K562 (cell line): Measurements from ENCODE around the gene MAPKAPK3. TPM values are rescaled to one million over a fixed set of nuclear protein-coding genes. Genes with fewer than 3 reads are reported as not detected.

ENCODE experiments used
- ATAC-seq: fragments of 200-7000 bp; cut with Tn5 transposase; 3 replicates; pipeline ENCODE4 v1.9.1; 2020; ENCODE audit warnings: moderate library complexity
- BruUV-seq: library from RNA; stranded (reverse); fragments of 400-500 nt; replicated peaks from 2 replicates; lab custom pipeline; 2021; lab: Mats Ljungman, UMichigan
- CTCF ChIA-PET: fragments of 300-600 bp; formaldehyde crosslinking; extraction: SDS; loops from one replicate; lab custom pipeline; 2021; ENCODE audit warnings: low intra/inter-chr PET ratio; lab: Yijun Ruan, JAX
- POLR2A ChIA-PET: fragments of 300-600, 350-650 bp; sonication (Branson Sonifier 250); formaldehyde crosslinking; extraction: SDS; loops from one replicate; lab custom pipeline; 2021; ENCODE audit warnings: antibody characterized with exemption, inconsistent platforms; lab: Yijun Ruan, JAX
- DNase-seq, 4 experiments: peaks; one replicate each; pipeline versions ENCODE4 v3.0.0 to v3.0.0-alpha.2; 2011 to 2018; ENCODE audit warnings: low spot score in 3 of 4, mixed read lengths in 3 of 4; ENCODE audit errors: extremely low read depth in 1 of 4
- FAIRE-seq: peaks from 2 replicates; lab custom pipeline; 2011; peaks lifted over from hg19 to GRCh38; lab: Jason Lieb, UNC
- H2AFZ ChIP-seq: 2 replicates; pipeline ENCODE4 v1.6.0; 2011; ENCODE audit warnings: low read depth, low read length, control low read depth, inconsistent platforms
- H3K27ac ChIP-seq: fragments of 200-600 bp; 3 replicates; pipeline ENCODE4 v1.8.0; 2011; ENCODE audit warnings: low read depth, mild to moderate bottlenecking, control low read depth, inconsistent platforms, low read length, moderate library complexity, mixed read lengths; ENCODE audit errors: extremely low read depth
- H3K27me3 ChIP-seq, 2 experiments: fragments of 300-600 bp in 1 of 2; 2 replicates in 1 of 2; 3 replicates in 1 of 2; pipeline versions ENCODE4 v1.6.0 to v1.8.0; 2011; ENCODE audit warnings: inconsistent platforms in 2 of 2, low read length in 2 of 2, mild to moderate bottlenecking in 1 of 2, mixed read lengths in 1 of 2, moderate library complexity in 1 of 2; ENCODE audit not compliant: control insufficient read depth in 2 of 2, insufficient read depth in 2 of 2
- H3K36me3 ChIP-seq: fragments of 300-600 bp; 3 replicates; pipeline ENCODE4 v1.8.0; 2011; ENCODE audit warnings: mild to moderate bottlenecking, low read length, inconsistent platforms; ENCODE audit not compliant: control insufficient read depth, insufficient read depth
- H3K4me1 ChIP-seq, 2 experiments: fragments of 200-600 bp in 1 of 2; replicated peaks in 1 of 2; 2 replicates in 1 of 2; 3 replicates in 1 of 2; pipeline versions ENCODE4 v1.5.1 to v1.8.0; 2011; ENCODE audit warnings: inconsistent platforms in 2 of 2, low read length in 2 of 2, mild to moderate bottlenecking in 1 of 2, mixed read lengths in 1 of 2, moderate library complexity in 1 of 2; ENCODE audit not compliant: control insufficient read depth in 2 of 2, insufficient read depth in 2 of 2
- H3K4me2 ChIP-seq: 2 replicates; pipeline ENCODE4 v1.6.1; 2011; ENCODE audit warnings: low read length, control low read depth, inconsistent platforms, mixed read lengths; ENCODE audit not compliant: insufficient read depth
- H3K4me3 ChIP-seq: fragments of 200-600 bp; sonication (generic), shearing (Covaris generic); 2 replicates; pipeline ENCODE4 v1.5.1; 2016; ENCODE audit warnings: control low read depth, inconsistent platforms
- H3K79me2 ChIP-seq: fragments of 200-600 bp; 3 replicates; pipeline ENCODE4 v1.8.0; 2011; ENCODE audit warnings: low read length, inconsistent platforms; ENCODE audit not compliant: control insufficient read depth, insufficient read depth
- H3K9ac ChIP-seq, 2 experiments: 2 replicates each; pipeline versions ENCODE4 v1.6.0 to v1.6.1; 2011; ENCODE audit warnings: low read depth in 2 of 2, low read length in 2 of 2, control low read depth in 1 of 2, inconsistent platforms in 1 of 2, mild to moderate bottlenecking in 1 of 2, mixed read lengths in 1 of 2; ENCODE audit not compliant: insufficient read depth in 1 of 2
- H3K9me1 ChIP-seq: one replicate; pipeline ENCODE4 v1.6.0; 2011; ENCODE audit warnings: inconsistent platforms, mild to moderate bottlenecking, low read length, moderate library complexity; ENCODE audit not compliant: control insufficient read depth, insufficient read depth
- H3K9me3 ChIP-seq: replicated peaks from 2 replicates; pipeline ENCODE4 v1.5.1; 2011; ENCODE audit warnings: low read depth, low read length, inconsistent platforms; ENCODE audit not compliant: control insufficient read depth, insufficient read depth
- H4K20me1 ChIP-seq: replicated peaks from 2 replicates; pipeline ENCODE4 v1.6.1; 2011; ENCODE audit warnings: low read length, inconsistent platforms, mixed read lengths; ENCODE audit not compliant: control insufficient read depth, insufficient read depth
- BRF1 ChIP-seq: IDR thresholded peaks from 3 replicates; pipeline ENCODE4 v1.6.1; 2011; ENCODE audit warnings: borderline replicate concordance, mild to moderate bottlenecking; ENCODE audit not compliant: insufficient read length; ENCODE audit errors: extremely low read depth
- GATA2 ChIP-seq: sonication (generic); formaldehyde crosslinking; IDR thresholded peaks from 2 replicates; pipeline ENCODE4 v1.4.0; 2020; ENCODE audit warnings: mild to moderate bottlenecking, missing genetic modification reagents
- HDAC1 ChIP-seq, 2 experiments: fragments of 450-650 bp; IDR thresholded peaks; 2 replicates each; pipeline ENCODE4 v1.6.1; 2016 to 2017; ENCODE audit warnings: inconsistent platforms in 1 of 2, mild to moderate bottlenecking in 1 of 2, moderate library complexity in 1 of 2
- MBD1 ChIP-seq: fragments of 250-450 bp; sonication (Bioruptor Pico); IDR thresholded peaks from 2 replicates; pipeline ENCODE4 v1.8.0; 2022; ENCODE audit warnings: inconsistent platforms
- NFE2L1 ChIP-seq: fragments of 450-650 bp; IDR thresholded peaks from 2 replicates; pipeline ENCODE4 v1.6.1; 2016; ENCODE audit warnings: missing genetic modification characterization, low read depth, mild to moderate bottlenecking, missing compliant biosample characterization, moderate library complexity, borderline replicate concordance
- POLR2G ChIP-seq: fragments of 200-400 bp; formaldehyde crosslinking; IDR thresholded peaks from 2 replicates; pipeline ENCODE4 v1.6.1; 2017; ENCODE audit warnings: low read depth, mild to moderate bottlenecking, antibody characterized with exemption, low read length, moderate library complexity
- PREB ChIP-seq: sonication (generic); formaldehyde crosslinking; IDR thresholded peaks from 2 replicates; pipeline ENCODE4 v1.8.1; 2023; ENCODE audit warnings: mild to moderate bottlenecking, missing genetic modification reagents
- PTBP1 ChIP-seq: fragments of 200-400 bp; formaldehyde crosslinking; IDR thresholded peaks from 2 replicates; pipeline ENCODE4 v1.6.1; 2017; ENCODE audit warnings: low read depth, low read length
- ZNF263 ChIP-seq: sonication (generic); formaldehyde crosslinking; IDR thresholded peaks from 2 replicates; pipeline ENCODE4 v1.8.0; 2022; ENCODE audit warnings: mild to moderate bottlenecking, missing genetic modification reagents, borderline replicate concordance
- WGBS: fragments of 100-300 bp; shearing (Covaris generic); methylation state at CpG from one replicate; pipeline ENCODE4 v1.1.6; 2016; ENCODE audit warnings: low coverage, mixed read lengths; ENCODE audit not compliant: insufficient coverage; ENCODE audit errors: missing lambda C conversion rate; 5-methylcytosine and 5-hydroxymethylcytosine counted together
- in situ Hi-C: fragments of 300-500 bp; cut with MboI; formaldehyde crosslinking; loops from 4 replicates; pipeline ENCODE4 v1.15.0; 2018; ENCODE audit warnings: inconsistent platforms, mixed read lengths
- intact Hi-C: fragments of 100-400 bp; cut with micrococcal nuclease; formaldehyde crosslinking; loops from 2 replicates; pipeline ENCODE4 v1.14.2; 2022
- polyA plus RNA-seq, 8 experiments: library from polyadenylated mRNA; depleted of rRNA in 4 of 8; stranded (reverse) in 5 of 8; unstranded in 3 of 8; fragments of >200 nt; fragmentation: Nextera tagmentation in 2 of 8; fragmentation: Illumina TruSeq in 1 of 8; extraction: Ambion mirVana in 2 of 8; extraction: Trizol in 1 of 8; gene quantifications; 2 replicates each; pipeline versions ENCODE4 v1.2.1 to v1.2.3, GENCODE V29; 2011 to 2014; ENCODE audit warnings: inconsistent platforms in 1 of 8, missing spikeins in 1 of 8
- total RNA-seq, 7 experiments: library from RNA; depleted of rRNA in 6 of 7; stranded (reverse); fragments of >200 nt in 6 of 7; fragmentation: Illumina TruSeq in 2 of 7; extraction: Trizol in 2 of 7; gene quantifications; 2 replicates each; pipeline versions ENCODE4 v1.2.1 to v1.2.3, GENCODE V29; 2011 to 2021; ENCODE audit warnings: low replicate concordance in 1 of 7
- TF ChIP-seq, protein P1 (sequence below): fragments of 250-450 bp; sonication (Bioruptor Pico); IDR thresholded peaks from 2 replicates; pipeline ENCODE4 v1.5.0; 2021; ENCODE audit warnings: mild to moderate bottlenecking, moderate library complexity
- TF ChIP-seq, protein P2 (sequence below): fragments of 250-450 bp; sonication (Bioruptor Pico); IDR thresholded peaks from 2 replicates; pipeline ENCODE4 v1.5.0; 2021

Gene MAPKAPK3
- total and polyA plus RNA-seq, 9 of the 15 experiments (the other 6 are each of a cell fraction or from before 2014, with no cell fraction given), result 8.0 to 56.4 (median 41.2) TPM

GRCh38 chr3:50637011-50637410 is 20.1 kb downstream of the MAPKAPK3 start (continued):
- TF ChIP-seq, protein P1, sequence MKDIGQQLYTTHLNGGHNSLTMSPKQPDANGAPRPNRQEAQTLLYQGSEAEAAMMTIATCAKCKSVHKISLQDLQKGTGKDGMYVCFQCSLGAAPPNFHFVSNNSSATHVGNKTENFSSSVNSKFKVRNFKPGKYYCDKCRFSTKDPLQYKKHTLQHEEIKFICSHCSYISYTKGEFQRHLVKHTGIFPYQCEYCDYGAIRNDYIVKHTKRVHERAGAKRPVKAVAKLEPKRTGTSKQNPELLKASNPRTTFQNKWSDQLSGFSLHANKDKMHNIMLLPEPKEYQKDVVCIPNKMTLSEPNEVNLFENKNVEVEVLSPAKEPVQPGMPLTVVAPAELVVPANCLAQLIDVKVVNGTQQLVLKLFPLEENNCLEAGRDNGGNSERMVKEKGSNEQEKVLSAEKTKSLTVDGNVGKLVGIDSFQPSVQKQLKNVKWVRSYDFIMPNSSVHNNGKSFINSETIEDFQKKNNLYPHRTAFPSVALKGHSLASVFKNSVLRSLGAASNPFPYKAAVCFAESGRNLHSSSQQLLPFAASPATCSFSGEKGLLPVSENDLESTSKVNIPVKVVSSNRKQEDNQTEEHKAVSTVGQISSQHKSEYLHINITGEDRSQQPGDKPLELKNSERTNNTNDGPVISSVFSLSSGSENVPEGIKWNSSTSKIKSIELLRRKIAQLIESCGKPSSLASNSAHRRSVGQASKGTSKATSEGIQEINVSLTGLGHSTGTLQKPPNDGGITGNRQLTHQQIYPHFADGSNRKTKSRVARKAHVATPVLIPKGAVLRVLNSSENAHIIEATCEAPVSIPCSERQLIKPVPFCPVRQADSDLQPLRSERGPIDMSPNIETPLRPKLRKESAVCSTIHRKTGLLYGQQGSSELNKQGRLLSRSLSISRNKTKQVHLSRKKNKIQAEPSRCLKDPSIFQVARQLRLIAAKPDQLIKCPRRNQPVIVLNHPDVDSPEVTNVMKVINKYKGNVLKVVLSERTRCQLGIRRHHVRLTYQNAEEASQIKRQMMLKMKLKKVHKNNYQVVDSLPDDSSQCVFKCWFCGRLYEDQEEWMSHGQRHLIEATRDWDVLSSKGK (CRISPR knock-in tag), result no peak
- TF ChIP-seq NFE2L1 (tag) (no peak), POLR2G (no peak)

DNA sequence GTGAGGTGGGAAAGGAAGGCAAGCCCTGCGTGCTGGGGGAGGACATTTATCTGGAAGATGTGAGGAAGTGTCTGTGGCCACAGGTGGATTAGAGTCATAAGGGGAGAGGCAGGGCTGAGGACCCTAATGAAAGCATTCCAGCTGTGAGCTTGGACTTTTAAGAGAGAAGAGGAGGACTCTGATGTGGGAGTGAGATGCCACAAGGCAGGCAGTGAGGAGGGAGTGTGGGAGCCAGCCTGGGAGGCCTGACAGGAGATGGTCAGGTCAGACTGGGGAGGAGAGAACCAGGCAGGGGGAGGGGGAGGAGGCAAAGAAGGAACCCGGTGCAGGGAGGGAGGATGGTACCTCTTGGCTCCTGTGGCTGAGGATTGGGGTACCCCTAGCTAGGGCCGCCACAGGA is 21.0 kb downstream of the MAPKAPK3 start:
- no peak overlapping the region for H3K27ac ChIP-seq
- no peak overlapping the region for H2AFZ ChIP-seq
- CTCF ChIA-PET, result no interaction called here
- no peaks in the 10 kb centered on the region; the same call in 1 of the 3 replicates for H3K79me2 ChIP-seq
- in situ Hi-C loops, result loop anchor here (25.0 kb wide), 1 partner anchor 1049 kb away; no protein-coding TSS in a partner anchor
- no TSS peak for BruUV-seq
- intact Hi-C loops, result no loop called here
- peaks cover 32% of the 10 kb centered on the region; the same call in 2 of the 3 replicates for H3K36me3 ChIP-seq
- 14% methylated on average over 1 of the region's 3 CpGs for WGBS
- no peaks in the 10 kb centered on the region; a peak in 1 of 5 replicates for H3K4me1 ChIP-seq
- H4K20me1 ChIP-seq, result peaks cover 10% of the 10 kb centered on the region; the same call in 1 of the 2 replicates
- H3K4me3 ChIP-seq, result no peak overlapping the region
- H3K4me2 ChIP-seq, result no peak overlapping the region
- H3K27me3 ChIP-seq, result no peaks in the 10 kb centered on the region
- ATAC-seq (no peak), FAIRE-seq (no peak), DNase-seq (no peak)
- POLR2A ChIA-PET, result interaction anchor here (0.6 kb wide), 1 partner anchor 141 kb away, joined by 3 read pairs; no protein-coding TSS in a partner anchor
- H3K9me1 ChIP-seq, result peaks cover 5% of the 10 kb centered on the region
- no peaks in the 10 kb centered on the region for H3K9me3 ChIP-seq
- no peak overlapping the region for H3K9ac ChIP-seq
- TF ChIP-seq HDAC1 (IDR thresholded peaks at IDR 0.05), result no peak
- no peak for TF ChIP-seq PTBP1
- TF ChIP-seq BRF1, result no peak
- TF ChIP-seq PREB (CRISPR knock-in tag), result no peak
- no peak for TF ChIP-seq ZNF263 (CRISPR knock-in tag)
- TF ChIP-seq GATA2, result no peak
- TF ChIP-seq, protein P2, sequence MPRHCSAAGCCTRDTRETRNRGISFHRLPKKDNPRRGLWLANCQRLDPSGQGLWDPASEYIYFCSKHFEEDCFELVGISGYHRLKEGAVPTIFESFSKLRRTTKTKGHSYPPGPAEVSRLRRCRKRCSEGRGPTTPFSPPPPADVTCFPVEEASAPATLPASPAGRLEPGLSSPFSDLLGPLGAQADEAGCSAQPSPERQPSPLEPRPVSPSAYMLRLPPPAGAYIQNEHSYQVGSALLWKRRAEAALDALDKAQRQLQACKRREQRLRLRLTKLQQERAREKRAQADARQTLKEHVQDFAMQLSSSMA, result no peak
- no peak for TF ChIP-seq MBD1 (CRISPR knock-in tag)
